ENCODE results near the gene CNOT8. TPM values are rescaled to one million over a fixed set of nuclear protein-coding genes. Genes with fewer than 3 reads are reported as not detected.

CNOT8 gene
- total RNA-seq, 1 experiment from 2014 or later, result 45.6 TPM

DNA sequence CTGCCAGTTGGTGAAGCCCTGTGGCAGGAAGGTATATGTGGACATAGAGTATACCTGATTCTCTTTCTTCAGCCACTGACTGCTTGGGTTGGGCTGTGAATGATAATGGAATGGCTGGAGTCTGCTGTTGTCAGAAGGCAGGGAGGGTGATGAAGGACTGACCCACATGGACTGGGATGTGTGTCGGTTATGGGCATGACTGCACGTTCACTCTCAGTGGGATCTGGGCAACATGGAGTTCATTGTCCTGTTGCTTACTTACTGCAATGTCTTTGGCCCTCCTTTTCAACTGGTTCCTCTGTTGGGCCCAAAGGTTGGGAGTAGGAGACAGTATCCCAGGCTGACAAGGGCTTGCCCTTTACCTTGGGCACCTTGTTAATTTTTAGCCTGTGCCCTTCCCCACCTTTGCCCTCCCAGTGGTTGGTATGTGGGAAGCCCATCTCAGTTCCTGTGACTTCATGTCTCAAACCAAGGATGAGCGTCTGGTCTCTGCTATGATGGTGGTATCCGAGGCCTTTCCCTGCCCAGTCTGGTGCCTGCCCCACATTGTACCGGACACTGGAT is 42.7 kb upstream of the CNOT8 start:
- H2AFZ ChIP-seq (ENCODE audit: low read length), result no peak overlapping the region
- Mint-ChIP-seq H3K27ac (peak overlapping the region; percentile 18 to 83 (median 44); a peak in 5 of 7 replicates), H3K36me3 (ENCODE audit: insufficient read depth in 1 of 3, low read depth in 3 of 3) (peaks cover 55 to 92% (median 87%) of the 10 kb centered on the region in 3 experiments)

More for the DNA sequence above, 42.7 kb upstream of the CNOT8 start:
- Histone ChIP-seq H4K5ac (ENCODE audit: insufficient read length, low read depth, low read length) (no peak overlapping the region), H2BK15ac (ENCODE audit: low read depth, low read length) (no peak overlapping the region), H3K9ac (ENCODE audit: extremely low read depth, insufficient read length, low read length) (no peak overlapping the region), H2BK120ac (ENCODE audit: low read depth, low read length, poor library complexity, severe bottlenecking) (no peak overlapping the region), H3K23ac (ENCODE audit: insufficient read length, low read depth, low read length) (no peak overlapping the region), H2BK20ac (ENCODE audit: low read depth, low read length, poor library complexity, severe bottlenecking) (no peak overlapping the region), H3K79me1 (ENCODE audit: insufficient read depth, low read depth, low read length, poor library complexity, severe bottlenecking) (no peaks in the 10 kb centered on the region), H3K18ac (ENCODE audit: insufficient read length, low read depth, low read length) (no peak overlapping the region), H3K79me2 (ENCODE audit: insufficient read depth, low read length) (no peaks in the 10 kb centered on the region), H3K27ac (ENCODE audit: insufficient read length, low read depth, low read length) (no peak overlapping the region), H3K9me3 (ENCODE audit: control insufficient read depth, low read depth, low read length) (no peaks in the 10 kb centered on the region), H4K8ac (replicated peaks; ENCODE audit: insufficient read length, low read depth, low read length) (no peak overlapping the region), H3K14ac (ENCODE audit: insufficient read depth, low read length) (no peak overlapping the region), H3K56ac (ENCODE audit: insufficient read length, low read depth, low read length) (no peak overlapping the region), H2AK5ac (ENCODE audit: insufficient read length, low read length) (no peak overlapping the region), H3K4me1 (ENCODE audit: insufficient read depth, low read length) (no peaks in the 10 kb centered on the region), H3K4ac (ENCODE audit: low read depth, low read length) (no peak overlapping the region), H3K23me2 (ENCODE audit: insufficient read length, low read depth, low read length, poor library complexity, severe bottlenecking) (no peaks in the 10 kb centered on the region), H3T11ph (ENCODE audit: low read length) (no peak overlapping the region), H4K91ac (ENCODE audit: insufficient read length, low read depth, low read length) (no peak overlapping the region), H4K20me1 (ENCODE audit: control insufficient read depth, insufficient read depth, insufficient read length) (no peaks in the 10 kb centered on the region), H3K27me3 (ENCODE audit: insufficient read depth, low read length) (no peaks in the 10 kb centered on the region), H2BK5ac (ENCODE audit: insufficient read length, low read length) (no peak overlapping the region), H3K4me2 (ENCODE audit: insufficient read depth, insufficient read length, low read length) (no peak overlapping the region), H2BK12ac (ENCODE audit: insufficient read length, low read depth, low read length) (no peak overlapping the region)
- peaks cover 2% of the 10 kb centered on the region; the same call in 1 of the 2 replicates for H3K27me3 Mint-ChIP-seq (ENCODE audit: low read depth)
- TF ChIP-seq, protein P1, sequence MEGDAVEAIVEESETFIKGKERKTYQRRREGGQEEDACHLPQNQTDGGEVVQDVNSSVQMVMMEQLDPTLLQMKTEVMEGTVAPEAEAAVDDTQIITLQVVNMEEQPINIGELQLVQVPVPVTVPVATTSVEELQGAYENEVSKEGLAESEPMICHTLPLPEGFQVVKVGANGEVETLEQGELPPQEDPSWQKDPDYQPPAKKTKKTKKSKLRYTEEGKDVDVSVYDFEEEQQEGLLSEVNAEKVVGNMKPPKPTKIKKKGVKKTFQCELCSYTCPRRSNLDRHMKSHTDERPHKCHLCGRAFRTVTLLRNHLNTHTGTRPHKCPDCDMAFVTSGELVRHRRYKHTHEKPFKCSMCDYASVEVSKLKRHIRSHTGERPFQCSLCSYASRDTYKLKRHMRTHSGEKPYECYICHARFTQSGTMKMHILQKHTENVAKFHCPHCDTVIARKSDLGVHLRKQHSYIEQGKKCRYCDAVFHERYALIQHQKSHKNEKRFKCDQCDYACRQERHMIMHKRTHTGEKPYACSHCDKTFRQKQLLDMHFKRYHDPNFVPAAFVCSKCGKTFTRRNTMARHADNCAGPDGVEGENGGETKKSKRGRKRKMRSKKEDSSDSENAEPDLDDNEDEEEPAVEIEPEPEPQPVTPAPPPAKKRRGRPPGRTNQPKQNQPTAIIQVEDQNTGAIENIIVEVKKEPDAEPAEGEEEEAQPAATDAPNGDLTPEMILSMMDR (conservative IDR thresholded peaks at IDR 0.05), result no peak
- H3K4me1 Mint-ChIP-seq, result peaks cover 6 to 28% of the 10 kb centered on the region in 2 experiments
- no peak for DNase-seq
- no peaks in the 10 kb centered on the region; a peak in 1 of 5 replicates for H3K9me3 Mint-ChIP-seq
- WGBS (ENCODE audit: extremely low coverage, insufficient read length, low lambda C conversion rate), result no CpG with 5 or more reads among the region's 5 CpGs
- no peak overlapping the region for H3K4me3 Mint-ChIP-seq
